Mucosa of descending colon (tissue), 3 donors: ENCODE results near the gene BCOR. TPM values are rescaled to one million over a fixed set of nuclear protein-coding genes. Genes with fewer than 3 reads are reported as not detected.
A peak's percentile ranks its signal among the peaks of the same experiment; 100 is the strongest.

Experiments used
- ATAC-seq: fragments of 200-7000 bp; cut with Tn5 transposase; one replicate; pipeline ENCODE4 v1.9.1; 2020; ENCODE audit warnings: mild to moderate bottlenecking, moderate library complexity
- DNase-seq, 3 donors: peaks; one replicate each; pipeline ENCODE4 v3.0.0-alpha.2; 2020
- H3K36me3 ChIP-seq: fragments of 200-600 bp; one replicate; pipeline ENCODE4 v1.8.0; 2021; ENCODE audit warnings: low read depth, mild to moderate bottlenecking
- H3K4me1 ChIP-seq: fragments of 200-600 bp; one replicate; pipeline ENCODE4 v1.8.0; 2021; ENCODE audit warnings: low read depth, mild to moderate bottlenecking
- H3K4me3 ChIP-seq: fragments of 200-600 bp; one replicate; pipeline ENCODE4 v1.8.0; 2021; ENCODE audit warnings: mild to moderate bottlenecking
- H3K9me3 ChIP-seq: fragments of 200-600 bp; one replicate; pipeline ENCODE4 v1.8.0; 2021; ENCODE audit warnings: mild to moderate bottlenecking
- intact Hi-C, 2 donors: fragments of 100-400 bp; cut with DNase I in 1 of 2; cut with micrococcal nuclease in 1 of 2; formaldehyde crosslinking; loops; one replicate each; pipeline versions ENCODE4 v1.11.0 to v1.11.1; 2022; cut with DNase I, micrococcal nuclease
- total RNA-seq, 3 donors: library from RNA; stranded (reverse); fragmentation: NEBNext Ultra II Directional in 2 of 3; extraction: Animal tissue kit (Norgen Biotek cat#: 25700) in 2 of 3; gene quantifications; one replicate each; pipeline versions ENCODE4 v1.2.1 to v1.2.4, GENCODE V29; 2021 to 2023
- TF ChIP-seq, protein P1 (sequence below): fragments of 200-600 bp; IDR thresholded peaks from one replicate; pipeline ENCODE4 v1.8.0; 2022; ENCODE audit warnings: antibody characterized with exemption, mild to moderate bottlenecking
- donor health status: DM: no; HTN: no; CAD: no; lungs with moderate emphysema.
- donor health status: DM: no; HTN: no; CAD: no.
- donor health status: DM: no; HTN: yes; CAD: no.

BCOR gene
- total RNA-seq, 3 donors from 2014 or later, result 18.7 to 26.3 (median 23.6) TPM

DNA sequence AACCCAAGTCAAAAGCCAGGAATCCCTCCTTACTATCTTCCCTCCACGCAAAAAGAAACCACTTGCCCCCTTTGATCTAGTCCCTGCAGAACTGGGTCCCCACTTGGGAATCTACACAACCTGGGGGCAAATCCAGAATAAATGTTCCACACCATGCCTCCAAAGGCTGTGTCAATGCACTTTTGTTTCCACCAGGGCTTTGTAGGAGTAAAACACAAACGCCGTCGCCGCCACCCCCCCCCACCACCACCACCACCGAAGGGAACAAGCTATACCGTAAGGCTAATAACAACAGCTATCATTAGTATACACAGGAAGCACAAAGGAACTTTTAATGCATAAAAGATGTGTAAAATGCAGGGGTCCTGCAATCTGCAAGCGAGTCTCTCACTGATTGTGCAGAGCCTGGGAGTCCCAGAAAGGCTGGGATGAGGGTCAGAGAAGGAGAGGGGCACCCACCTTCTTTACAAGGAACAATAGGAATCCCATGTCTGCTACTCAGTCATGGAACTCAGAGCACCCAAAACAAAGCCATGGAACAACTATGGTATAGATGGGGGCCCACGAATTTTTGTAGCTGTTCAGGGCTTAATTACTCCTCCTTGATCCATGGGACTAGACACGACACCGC, 13.2 kb downstream of the BCOR start:
- peak in 1 of 3 donors; percentile 7 for DNase-seq
- TF ChIP-seq, protein P1, sequence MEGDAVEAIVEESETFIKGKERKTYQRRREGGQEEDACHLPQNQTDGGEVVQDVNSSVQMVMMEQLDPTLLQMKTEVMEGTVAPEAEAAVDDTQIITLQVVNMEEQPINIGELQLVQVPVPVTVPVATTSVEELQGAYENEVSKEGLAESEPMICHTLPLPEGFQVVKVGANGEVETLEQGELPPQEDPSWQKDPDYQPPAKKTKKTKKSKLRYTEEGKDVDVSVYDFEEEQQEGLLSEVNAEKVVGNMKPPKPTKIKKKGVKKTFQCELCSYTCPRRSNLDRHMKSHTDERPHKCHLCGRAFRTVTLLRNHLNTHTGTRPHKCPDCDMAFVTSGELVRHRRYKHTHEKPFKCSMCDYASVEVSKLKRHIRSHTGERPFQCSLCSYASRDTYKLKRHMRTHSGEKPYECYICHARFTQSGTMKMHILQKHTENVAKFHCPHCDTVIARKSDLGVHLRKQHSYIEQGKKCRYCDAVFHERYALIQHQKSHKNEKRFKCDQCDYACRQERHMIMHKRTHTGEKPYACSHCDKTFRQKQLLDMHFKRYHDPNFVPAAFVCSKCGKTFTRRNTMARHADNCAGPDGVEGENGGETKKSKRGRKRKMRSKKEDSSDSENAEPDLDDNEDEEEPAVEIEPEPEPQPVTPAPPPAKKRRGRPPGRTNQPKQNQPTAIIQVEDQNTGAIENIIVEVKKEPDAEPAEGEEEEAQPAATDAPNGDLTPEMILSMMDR, result no peak
- Histone ChIP-seq H3K4me3 (no peak overlapping the region), H3K4me1 (peaks cover 18% of the 10 kb centered on the region), H3K9me3 (no peaks in the 10 kb centered on the region), H3K36me3 (no peaks in the 10 kb centered on the region)
- ATAC-seq, result no peak
- intact Hi-C loops, result no loop called here

DNA sequence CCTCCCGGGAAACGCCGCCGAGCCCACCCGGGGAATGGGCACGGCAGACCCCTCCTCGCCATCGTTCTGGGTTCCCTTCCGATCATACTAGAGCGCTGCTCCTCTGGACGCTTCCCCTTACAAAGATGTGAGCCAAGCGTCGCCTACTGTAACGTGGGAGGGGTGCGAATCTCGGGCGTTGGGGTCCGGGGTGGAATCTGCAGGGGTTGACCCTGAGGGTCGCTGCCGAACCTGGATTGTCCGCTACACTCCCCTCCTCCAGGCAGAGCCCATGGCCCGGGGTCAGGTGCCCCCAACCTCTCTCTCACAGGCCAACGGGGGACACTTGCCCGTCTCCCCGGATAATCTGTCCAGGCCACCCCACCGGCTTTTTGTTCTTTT, 13.8 kb downstream of the BCOR start:
- H3K4me1 ChIP-seq, result peaks cover 18% of the 10 kb centered on the region
- intact Hi-C loops, result no loop called here
- no peaks in the 10 kb centered on the region for H3K9me3 ChIP-seq
- TF ChIP-seq, protein P1, result no peak
- H3K4me3 ChIP-seq, result no peak overlapping the region
- H3K36me3 ChIP-seq, result no peaks in the 10 kb centered on the region
- no peak for ATAC-seq
- peak in 2 of 3 donors; percentile 30 to 44 for DNase-seq

GRCh38 chrX:40083120-40083978, 14.4 kb downstream of the BCOR start:
- TF ChIP-seq, protein P1, result no peak
- peak; percentile 43 to 72 (median 59) for DNase-seq

DNA sequence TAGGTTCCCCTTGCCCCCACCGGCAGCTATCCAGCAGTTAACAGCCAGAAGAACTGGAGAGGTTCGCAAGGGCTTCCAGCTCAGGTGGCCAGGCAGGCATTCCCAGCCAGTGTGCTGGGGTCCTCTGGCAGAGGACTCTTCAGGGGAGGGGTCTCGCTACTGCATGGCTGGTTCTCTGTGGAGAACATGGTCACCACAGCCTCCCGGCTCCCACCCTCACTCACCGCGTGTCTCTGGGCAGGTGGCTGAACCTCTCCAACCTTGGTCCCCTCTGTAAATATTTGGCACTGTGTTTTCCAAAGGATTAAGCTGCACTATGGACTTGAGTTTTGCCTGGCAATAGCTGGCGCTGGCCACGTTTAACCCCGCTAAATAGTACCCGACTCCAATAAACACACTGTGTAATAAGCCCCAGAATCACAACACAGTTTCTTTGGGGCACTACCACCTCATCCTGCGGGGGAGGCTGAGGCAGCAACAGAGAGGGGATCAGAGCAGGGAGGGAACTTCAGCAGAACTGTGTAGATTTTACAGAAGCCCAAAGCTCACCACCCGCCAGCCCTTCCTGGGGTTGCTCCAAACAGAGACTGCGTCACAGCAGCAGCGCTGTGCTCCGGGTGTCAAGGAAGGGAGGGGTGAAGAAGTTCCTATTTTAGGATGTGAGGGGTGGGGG, 15.2 kb downstream of the BCOR start:
- peak in 2 of 3 donors; percentile 35 to 52 for DNase-seq
- Histone ChIP-seq H3K4me1 (peaks cover 18% of the 10 kb centered on the region), H3K36me3 (no peaks in the 10 kb centered on the region), H3K4me3 (no peak overlapping the region), H3K9me3 (no peaks in the 10 kb centered on the region)
- TF ChIP-seq, protein P1, result no peak
- ATAC-seq, result peak; percentile 20
- intact Hi-C loops, result no loop called here

More at GRCh38 chrX:40083120-40083978, 14.4 kb downstream of the BCOR start:
- peaks cover 18% of the 10 kb centered on the region for H3K4me1 ChIP-seq
- peak; percentile 68 for ATAC-seq
- no peaks in the 10 kb centered on the region for H3K9me3 ChIP-seq
- H3K36me3 ChIP-seq, result no peaks in the 10 kb centered on the region
- no peak overlapping the region for H3K4me3 ChIP-seq
- intact Hi-C loops, result no loop called here

DNA sequence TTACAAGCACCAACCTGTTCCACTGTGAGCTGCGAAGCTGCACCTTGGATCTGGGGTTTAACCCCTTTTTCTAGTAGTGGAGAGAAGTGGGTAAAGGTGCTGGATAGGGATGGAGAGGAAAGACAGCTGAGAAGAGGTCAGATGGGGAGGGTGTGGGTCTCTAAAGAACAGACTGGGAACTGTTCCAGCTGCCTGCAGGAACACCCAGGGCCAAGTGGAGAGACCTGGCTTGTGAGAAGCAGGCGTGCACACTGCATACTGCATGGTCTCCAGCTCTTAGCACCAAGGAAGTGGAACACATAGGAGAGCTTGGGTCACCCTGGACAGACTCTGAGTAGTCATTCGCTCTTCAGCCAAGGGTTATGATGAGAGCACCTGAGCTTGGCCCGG, 16.1 kb downstream of the BCOR start:
- ATAC-seq (no peak), DNase-seq (no peak)
- intact Hi-C loops, result no loop called here
- no peak overlapping the region for H3K4me3 ChIP-seq
- H3K36me3 ChIP-seq, result no peaks in the 10 kb centered on the region
- no peaks in the 10 kb centered on the region for H3K9me3 ChIP-seq
- H3K4me1 ChIP-seq, result peaks cover 18% of the 10 kb centered on the region
- TF ChIP-seq, protein P1, result no peak
